Fibroblast of lung (primary cell): ENCODE data around the gene FOXA3. TPM values are rescaled to one million over a fixed set of nuclear protein-coding genes. Genes with fewer than 3 reads are reported as not detected.

Source experiments
- DNase-seq, 2 donors: peaks; one replicate each; pipeline versions ENCODE4 v3.0.0 to v3.0.0-alpha.2; 2010; ENCODE audit warnings: low read depth in 2 of 2
- H2AFZ ChIP-seq: 2 replicates; pipeline ENCODE4 v1.5.1; 2012; ENCODE audit warnings: low read length, control low read depth, inconsistent platforms
- H3K27ac ChIP-seq: 2 replicates; pipeline ENCODE4 v1.5.1; 2011; ENCODE audit warnings: low read length, control low read depth; ENCODE audit not compliant: insufficient read depth
- H3K27me3 ChIP-seq: 2 replicates; pipeline ENCODE4 v1.5.1; 2011; ENCODE audit warnings: mild to moderate bottlenecking, low read length; ENCODE audit not compliant: control insufficient read depth, insufficient read depth
- H3K36me3 ChIP-seq: 2 replicates; pipeline ENCODE4 v1.5.1; 2011; ENCODE audit warnings: low read length; ENCODE audit not compliant: control insufficient read depth, insufficient read depth
- H3K4me1 ChIP-seq: 2 replicates; pipeline ENCODE4 v1.5.1; 2011; ENCODE audit warnings: low read length; ENCODE audit not compliant: control insufficient read depth, insufficient read depth; ENCODE audit errors: extremely low read depth
- H3K4me2 ChIP-seq: 2 replicates; pipeline ENCODE4 v1.5.1; 2011; ENCODE audit warnings: low read length, control low read depth; ENCODE audit not compliant: insufficient read depth; ENCODE audit errors: extremely low read depth
- H3K4me3 ChIP-seq, 4 experiments: fragments of 200-600 bp in 1 of 4; sonication (generic) in 1 of 4; replicated peaks in 1 of 4; 2 replicates each; pipeline ENCODE4 v1.5.1; 2011 to 2016; ENCODE audit warnings: low read length in 4 of 4, low read depth in 3 of 4, mild to moderate bottlenecking in 3 of 4, control low read depth in 2 of 4, inconsistent platforms in 1 of 4, mixed read lengths in 1 of 4; ENCODE audit not compliant: insufficient read depth in 1 of 4; ENCODE audit errors: control extremely low read depth in 1 of 4
- H3K79me2 ChIP-seq: 2 replicates; pipeline ENCODE4 v1.5.1; 2012; ENCODE audit warnings: mild to moderate bottlenecking, low read length, inconsistent platforms; ENCODE audit not compliant: control insufficient read depth, insufficient read depth
- H3K9ac ChIP-seq: 2 replicates; pipeline ENCODE4 v1.5.1; 2011; ENCODE audit warnings: mild to moderate bottlenecking, low read length, control low read depth; ENCODE audit not compliant: insufficient read depth
- H3K9me3 ChIP-seq: 2 replicates; pipeline ENCODE4 v1.5.1; 2012; ENCODE audit warnings: low read depth, low read length; ENCODE audit not compliant: control insufficient read depth, insufficient read depth
- H4K20me1 ChIP-seq: 2 replicates; pipeline ENCODE4 v1.5.1; 2011; ENCODE audit warnings: low read length; ENCODE audit not compliant: control insufficient read depth, insufficient read depth; ENCODE audit errors: extremely low read depth
- EZH2 ChIP-seq: IDR thresholded peaks from 2 replicates; pipeline ENCODE4 v1.5.1; 2012; ENCODE audit warnings: low read length, control low read depth, mild to moderate bottlenecking; ENCODE audit errors: missing control alignments
- polyA plus RNA-seq, 2 donors: library from polyadenylated mRNA; depleted of rRNA in 1 of 2; stranded (reverse) in 1 of 2; unstranded in 1 of 2; fragments of >200 nt; gene quantifications; 2 replicates each; pipeline ENCODE4 v1.2.1, GENCODE V29; 2011 to 2012; ENCODE audit warnings: missing spikeins in 1 of 2
- total RNA-seq: library from RNA; depleted of rRNA; stranded (reverse); fragments of >200 nt; gene quantifications from 2 replicates; pipeline ENCODE4 v1.2.1, GENCODE V29; 2014
- TF ChIP-seq, protein P1 (sequence below), 2 donors: IDR thresholded peaks in 1 of 2; conservative IDR thresholded peaks in 1 of 2; 1 replicate in 1 of 2; 2 replicates in 1 of 2; pipeline ENCODE4 v1.5.1; 2011 to 2012; ENCODE audit warnings: low read length in 2 of 2, control low read depth in 1 of 2, inconsistent platforms in 1 of 2, low read depth in 1 of 2, mild to moderate bottlenecking in 1 of 2

The FOXA3 gene
- total and polyA plus RNA-seq, 2 donors (not counting 1 experiment from before 2014, with no cell fraction given): not detected

GRCh38 chr19:45848922-45849321 is 15.2 kb upstream of the FOXA3 start:
- no peak overlapping the region for H3K4me3 ChIP-seq
- DNase-seq: no peak

GRCh38 chr19:45852145-45852750 is 11.9 kb upstream of the FOXA3 start:
- Histone ChIP-seq H3K79me2 (peaks cover 9% of the 10 kb centered on the region), H4K20me1 (no peaks in the 10 kb centered on the region), H3K4me1 (no peaks in the 10 kb centered on the region), H3K4me3 (no peak overlapping the region), H3K9me3 (no peaks in the 10 kb centered on the region), H3K27ac (no peak overlapping the region), H3K4me2 (no peak overlapping the region), H3K27me3 (no peaks in the 10 kb centered on the region), H3K9ac (no peak overlapping the region), H2AFZ (no peak overlapping the region), H3K36me3 (peaks cover 42% of the 10 kb centered on the region)
- DNase-seq: peak in 1 of 2 donors; percentile 40
- TF ChIP-seq EZH2: no peak
- TF ChIP-seq, protein P1, sequence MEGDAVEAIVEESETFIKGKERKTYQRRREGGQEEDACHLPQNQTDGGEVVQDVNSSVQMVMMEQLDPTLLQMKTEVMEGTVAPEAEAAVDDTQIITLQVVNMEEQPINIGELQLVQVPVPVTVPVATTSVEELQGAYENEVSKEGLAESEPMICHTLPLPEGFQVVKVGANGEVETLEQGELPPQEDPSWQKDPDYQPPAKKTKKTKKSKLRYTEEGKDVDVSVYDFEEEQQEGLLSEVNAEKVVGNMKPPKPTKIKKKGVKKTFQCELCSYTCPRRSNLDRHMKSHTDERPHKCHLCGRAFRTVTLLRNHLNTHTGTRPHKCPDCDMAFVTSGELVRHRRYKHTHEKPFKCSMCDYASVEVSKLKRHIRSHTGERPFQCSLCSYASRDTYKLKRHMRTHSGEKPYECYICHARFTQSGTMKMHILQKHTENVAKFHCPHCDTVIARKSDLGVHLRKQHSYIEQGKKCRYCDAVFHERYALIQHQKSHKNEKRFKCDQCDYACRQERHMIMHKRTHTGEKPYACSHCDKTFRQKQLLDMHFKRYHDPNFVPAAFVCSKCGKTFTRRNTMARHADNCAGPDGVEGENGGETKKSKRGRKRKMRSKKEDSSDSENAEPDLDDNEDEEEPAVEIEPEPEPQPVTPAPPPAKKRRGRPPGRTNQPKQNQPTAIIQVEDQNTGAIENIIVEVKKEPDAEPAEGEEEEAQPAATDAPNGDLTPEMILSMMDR (conservative IDR thresholded peaks at IDR 0.05 in 1 of 2, IDR thresholded peaks at IDR 0.05 in 1 of 2; ENCODE audit: low read depth in 1 of 2, low read length in 2 of 2): no peak

More at GRCh38 chr19:45848922-45849321, 15.2 kb upstream of the FOXA3 start:
- Histone ChIP-seq H3K27ac (no peak overlapping the region), H3K36me3 (peaks cover 39% of the 10 kb centered on the region), H2AFZ (no peak overlapping the region), H3K79me2 (no peaks in the 10 kb centered on the region), H3K9ac (no peak overlapping the region), H3K27me3 (no peaks in the 10 kb centered on the region), H4K20me1 (no peaks in the 10 kb centered on the region), H3K9me3 (no peaks in the 10 kb centered on the region), H3K4me2 (no peak overlapping the region), H3K4me1 (no peaks in the 10 kb centered on the region)
- TF ChIP-seq, protein P1 (conservative IDR thresholded peaks at IDR 0.05 in 1 of 2, IDR thresholded peaks at IDR 0.05 in 1 of 2; ENCODE audit: low read depth in 1 of 2, low read length in 2 of 2): peak; percentile 5 to 44
- TF ChIP-seq EZH2: no peak

DNA sequence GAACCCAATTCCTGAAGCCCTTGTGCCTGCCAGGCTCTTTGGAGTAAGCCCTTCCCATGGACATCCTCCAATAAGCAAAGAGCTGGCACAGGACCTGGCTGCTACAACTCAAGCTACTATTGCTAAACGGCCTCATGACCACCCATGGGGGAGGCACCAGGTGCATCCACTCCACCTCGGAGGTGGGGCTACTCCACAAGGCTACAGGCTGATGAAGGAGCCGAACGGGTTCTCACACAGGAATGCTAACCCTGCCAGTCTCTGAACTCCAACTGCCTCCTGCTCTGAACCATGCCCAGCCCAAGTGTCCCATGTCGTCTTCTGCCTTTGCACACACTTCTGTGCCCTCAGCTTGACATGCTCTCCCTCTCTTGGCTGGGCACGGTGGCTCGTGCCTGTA is 11.1 kb upstream of the FOXA3 start:
- Histone ChIP-seq H3K4me1 (no peaks in the 10 kb centered on the region), H3K4me3 (no peak overlapping the region), H3K9me3 (no peaks in the 10 kb centered on the region), H2AFZ (no peak overlapping the region), H3K9ac (no peak overlapping the region), H3K27ac (no peak overlapping the region), H3K79me2 (peaks cover 10% of the 10 kb centered on the region), H3K4me2 (no peak overlapping the region), H4K20me1 (no peaks in the 10 kb centered on the region), H3K36me3 (peaks cover 36% of the 10 kb centered on the region), H3K27me3 (no peaks in the 10 kb centered on the region)
- peak in 1 of 2 donors; percentile 10 for DNase-seq
- no peak for TF ChIP-seq EZH2
- TF ChIP-seq, protein P1 (conservative IDR thresholded peaks at IDR 0.05 in 1 of 2, IDR thresholded peaks at IDR 0.05 in 1 of 2; ENCODE audit: low read depth in 1 of 2, low read length in 2 of 2): no peak
